IMR-90 (cell line): ENCODE data around the gene PTPRG.
"Not testable (repeated sequence)": the region's sequence is repeated elsewhere in the genome, so short reads cannot be mapped to it uniquely, and the experiment has no call there.

ENCODE experiments used
- CHD1 ChIP-seq: IDR thresholded peaks from 2 replicates; pipeline ENCODE4 v1.6.1; 2012; ENCODE audit warnings: low read depth, low read length, improper control_type of control experiment
- MAZ ChIP-seq: IDR thresholded peaks from 2 replicates; pipeline ENCODE4 v1.6.1; 2012; ENCODE audit warnings: low read depth, mild to moderate bottlenecking, low read length, improper control_type of control experiment, moderate library complexity, borderline replicate concordance
- POLR2A ChIP-seq: IDR thresholded peaks from 2 replicates; pipeline ENCODE4 v1.6.1; 2012; ENCODE audit warnings: mild to moderate bottlenecking, low read depth, low read length
- RAD21 ChIP-seq: IDR thresholded peaks from 2 replicates; pipeline ENCODE4 v1.6.1; 2012; ENCODE audit warnings: low read length, improper control_type of control experiment
- RFX5 ChIP-seq: IDR thresholded peaks from 2 replicates; pipeline ENCODE4 v1.8.0; 2012; ENCODE audit warnings: low read depth, mild to moderate bottlenecking, low read length, moderate library complexity
- TF ChIP-seq, protein P1 (sequence below): conservative IDR thresholded peaks from 2 replicates; pipeline ENCODE4 v1.5.1; 2012; ENCODE audit warnings: mild to moderate bottlenecking, low read depth, low read length, improper control_type of control experiment

DNA sequence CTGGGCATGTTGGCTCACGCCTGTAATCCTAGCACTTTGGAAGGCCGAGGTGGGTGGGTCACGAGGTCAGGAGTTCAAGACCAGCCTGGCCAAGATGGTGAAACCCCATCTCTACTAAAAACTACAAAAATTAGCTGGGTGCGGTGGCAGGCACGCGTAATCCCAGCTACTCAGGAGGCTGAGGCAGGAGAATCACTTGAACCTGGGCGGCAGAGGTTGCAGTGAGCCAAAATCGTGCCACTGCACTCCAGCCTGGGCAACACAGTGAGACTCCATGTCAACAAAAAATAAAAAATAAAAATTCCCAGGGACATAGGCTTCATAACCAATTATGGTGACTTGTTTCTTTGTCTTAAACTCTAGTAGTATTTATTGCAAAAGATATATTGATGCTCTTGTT, 155.3 kb downstream of the PTPRG start:
- TF ChIP-seq, protein P1, sequence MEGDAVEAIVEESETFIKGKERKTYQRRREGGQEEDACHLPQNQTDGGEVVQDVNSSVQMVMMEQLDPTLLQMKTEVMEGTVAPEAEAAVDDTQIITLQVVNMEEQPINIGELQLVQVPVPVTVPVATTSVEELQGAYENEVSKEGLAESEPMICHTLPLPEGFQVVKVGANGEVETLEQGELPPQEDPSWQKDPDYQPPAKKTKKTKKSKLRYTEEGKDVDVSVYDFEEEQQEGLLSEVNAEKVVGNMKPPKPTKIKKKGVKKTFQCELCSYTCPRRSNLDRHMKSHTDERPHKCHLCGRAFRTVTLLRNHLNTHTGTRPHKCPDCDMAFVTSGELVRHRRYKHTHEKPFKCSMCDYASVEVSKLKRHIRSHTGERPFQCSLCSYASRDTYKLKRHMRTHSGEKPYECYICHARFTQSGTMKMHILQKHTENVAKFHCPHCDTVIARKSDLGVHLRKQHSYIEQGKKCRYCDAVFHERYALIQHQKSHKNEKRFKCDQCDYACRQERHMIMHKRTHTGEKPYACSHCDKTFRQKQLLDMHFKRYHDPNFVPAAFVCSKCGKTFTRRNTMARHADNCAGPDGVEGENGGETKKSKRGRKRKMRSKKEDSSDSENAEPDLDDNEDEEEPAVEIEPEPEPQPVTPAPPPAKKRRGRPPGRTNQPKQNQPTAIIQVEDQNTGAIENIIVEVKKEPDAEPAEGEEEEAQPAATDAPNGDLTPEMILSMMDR = not testable (repeated sequence)
- TF ChIP-seq RFX5, POLR2A, RAD21, MAZ, CHD1: not testable (repeated sequence)
